GM12891 (cell line): ENCODE results near the gene SORBS1.

Experiments used
- DNase-seq: peaks from one replicate; pipeline ENCODE4 v3.0.0; 2011; ENCODE audit warnings: low spot score; ENCODE audit not compliant: insufficient read length
- FAIRE-seq: peaks from 2 replicates; lab custom pipeline; 2011; peaks lifted over from hg19 to GRCh38; lab: Jason Lieb, UNC
- PAX5 ChIP-seq: IDR thresholded peaks from 2 replicates; pipeline ENCODE4 v1.6.1; 2011; ENCODE audit warnings: low read length, moderate library complexity, mild to moderate bottlenecking; ENCODE audit not compliant: insufficient read depth, severe bottlenecking
- POLR2A ChIP-seq: IDR thresholded peaks from 2 replicates; pipeline ENCODE4 v1.6.1; 2011; ENCODE audit warnings: low read depth, low read length, control low read depth
- POLR2AphosphoS5 ChIP-seq: IDR thresholded peaks from 2 replicates; pipeline ENCODE4 v1.6.1; 2011; ENCODE audit warnings: low read depth, low read length, control low read depth
- POU2F2 ChIP-seq: IDR thresholded peaks from 2 replicates; pipeline ENCODE4 v1.6.1; 2011; ENCODE audit warnings: low read depth, mild to moderate bottlenecking, control low read depth, low read length, moderate library complexity
- SPI1 ChIP-seq: IDR thresholded peaks from 2 replicates; pipeline ENCODE4 v1.6.1; 2011; ENCODE audit warnings: low read depth, low read length, control low read depth
- TAF1 ChIP-seq: IDR thresholded peaks from 2 replicates; pipeline ENCODE4 v1.6.1; 2011; ENCODE audit warnings: low read depth, low read length, control low read depth

Gene SORBS1

GRCh38 chr10:95447685-95448084 lies 113.5 kb downstream of the SORBS1 start:
- no peak for DNase-seq
- FAIRE-seq: no peak
- TF ChIP-seq POLR2A: no peak
- no peak for TF ChIP-seq POU2F2
- no peak for TF ChIP-seq TAF1
- TF ChIP-seq SPI1: no peak

DNA sequence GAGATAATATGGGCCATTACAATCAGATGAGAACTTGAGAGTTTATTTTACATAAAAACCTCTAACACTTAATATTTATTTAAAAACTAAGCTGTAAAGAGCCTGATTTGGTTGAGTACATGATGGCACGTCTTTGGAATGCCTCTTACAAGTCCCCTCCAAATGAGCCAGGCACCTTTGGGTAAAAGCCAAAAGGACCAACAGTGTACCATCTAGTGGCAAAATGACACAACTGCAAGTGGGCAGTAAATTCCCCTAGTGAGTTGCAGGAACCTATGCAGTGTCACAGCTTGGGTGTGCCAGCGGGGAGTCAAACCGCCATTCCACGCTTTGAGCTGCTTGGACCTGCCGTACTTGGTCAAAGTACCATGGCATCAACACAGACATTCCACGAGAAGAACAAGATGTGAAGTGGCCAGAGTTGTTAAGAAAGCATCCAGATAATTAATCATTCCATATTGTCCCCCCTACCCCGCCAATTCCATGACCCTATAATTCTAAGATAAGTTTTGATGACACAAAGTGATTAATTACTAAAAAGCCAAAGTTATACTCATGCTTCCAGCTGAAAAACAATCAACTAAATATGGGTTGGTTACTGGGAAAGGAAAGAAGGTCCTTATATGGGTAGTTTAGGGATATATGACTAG lies 115.2 kb downstream of the SORBS1 start:
- FAIRE-seq (peak; percentile 87), DNase-seq (peak; percentile 37)
- TF ChIP-seq POU2F2 (no peak), SPI1 (no peak), PAX5 (no peak), TAF1 (no peak), POLR2A (no peak), POLR2AphosphoS5 (no peak)

DNA sequence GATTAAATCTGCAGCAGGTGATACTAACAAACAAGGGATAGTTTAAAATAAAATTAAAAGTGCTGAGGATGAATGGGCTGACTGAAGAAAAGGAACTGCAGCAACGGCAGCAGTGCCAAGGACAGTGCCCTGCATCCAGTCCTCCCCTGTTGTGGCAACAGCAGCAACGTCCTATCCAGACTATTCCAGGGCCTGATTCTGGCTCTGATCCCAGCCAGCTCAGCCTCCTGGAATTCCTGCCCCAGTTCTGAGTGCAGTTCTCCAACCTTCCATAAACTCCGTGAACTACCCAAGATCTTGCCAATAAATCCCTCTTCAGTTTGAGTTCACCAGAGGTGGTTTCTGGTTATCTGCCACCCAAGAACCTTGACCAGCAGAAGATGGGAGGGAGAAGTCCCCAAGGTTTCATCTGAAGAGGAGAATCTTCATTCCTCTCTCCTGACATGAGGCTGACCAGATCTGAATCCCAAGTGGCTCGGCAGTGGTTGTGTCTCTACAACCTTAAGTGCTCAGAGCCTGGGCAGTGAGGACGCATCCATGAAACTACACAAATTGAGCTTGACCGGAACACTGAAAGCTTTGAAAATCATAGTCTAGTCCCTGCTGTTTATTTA lies 115.8 kb downstream of the SORBS1 start:
- no peak for TF ChIP-seq TAF1
- no peak for TF ChIP-seq POLR2AphosphoS5
- TF ChIP-seq POLR2A: no peak
- TF ChIP-seq POU2F2: no peak
- DNase-seq: no peak
- no peak for FAIRE-seq

GRCh38 chr10:95444792-95445191 lies 116.4 kb downstream of the SORBS1 start:
- TF ChIP-seq POU2F2: no peak
- TF ChIP-seq POLR2A: no peak
- no peak for TF ChIP-seq TAF1
- no peak for TF ChIP-seq SPI1
- no peak for TF ChIP-seq PAX5
- TF ChIP-seq POLR2AphosphoS5: no peak
- FAIRE-seq: no peak
- DNase-seq: no peak

GRCh38 chr10:95443636-95444035 lies 117.5 kb downstream of the SORBS1 start:
- DNase-seq (no peak), FAIRE-seq (no peak)
- TF ChIP-seq POLR2A: no peak
- TF ChIP-seq TAF1: no peak
- TF ChIP-seq SPI1: no peak
- no peak for TF ChIP-seq PAX5
- TF ChIP-seq POLR2AphosphoS5: no peak
- TF ChIP-seq POU2F2: no peak

DNA sequence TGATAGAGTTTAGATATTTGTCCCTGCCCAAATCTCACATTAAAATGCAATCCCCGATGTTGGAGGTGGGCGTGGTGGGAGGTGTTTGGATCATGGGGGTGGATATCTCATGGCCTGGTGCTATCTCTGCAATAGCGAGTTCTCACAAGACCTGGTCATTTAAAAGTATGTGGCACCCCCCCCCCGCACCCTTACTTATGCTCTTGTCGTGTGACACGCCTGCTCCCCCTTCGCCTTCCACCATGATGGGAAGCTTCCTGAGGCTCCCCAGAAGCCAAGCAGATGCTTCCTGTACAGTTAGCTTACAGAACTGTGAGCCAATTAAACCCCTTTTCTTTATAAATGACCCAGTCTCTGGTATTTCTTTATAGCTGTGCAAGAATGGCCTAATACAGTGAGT lies 118.8 kb downstream of the SORBS1 start:
- TF ChIP-seq POLR2A (no peak), SPI1 (no peak), PAX5 (no peak), TAF1 (no peak), POU2F2 (no peak), POLR2AphosphoS5 (no peak)
- DNase-seq (no peak), FAIRE-seq (no peak)

- FAIRE-seq (peak; percentile 5), DNase-seq (no peak)
- TF ChIP-seq POLR2AphosphoS5: no peak
- no peak for TF ChIP-seq TAF1
- TF ChIP-seq SPI1: no peak
- TF ChIP-seq PAX5: no peak
- TF ChIP-seq POLR2A: no peak
- TF ChIP-seq POU2F2: no peak
Observed at GRCh38 chr10:95441547-95441923, 119.6 kb downstream of the SORBS1 start.

- TF ChIP-seq SPI1: no peak
- no peak for TF ChIP-seq TAF1
- TF ChIP-seq PAX5: no peak
- TF ChIP-seq POU2F2: no peak
- TF ChIP-seq POLR2A: no peak
- TF ChIP-seq POLR2AphosphoS5: no peak
- DNase-seq (no peak), FAIRE-seq (peak; percentile 76)
Observed at GRCh38 chr10:95440756-95441546, 120.2 kb downstream of the SORBS1 start.

DNA sequence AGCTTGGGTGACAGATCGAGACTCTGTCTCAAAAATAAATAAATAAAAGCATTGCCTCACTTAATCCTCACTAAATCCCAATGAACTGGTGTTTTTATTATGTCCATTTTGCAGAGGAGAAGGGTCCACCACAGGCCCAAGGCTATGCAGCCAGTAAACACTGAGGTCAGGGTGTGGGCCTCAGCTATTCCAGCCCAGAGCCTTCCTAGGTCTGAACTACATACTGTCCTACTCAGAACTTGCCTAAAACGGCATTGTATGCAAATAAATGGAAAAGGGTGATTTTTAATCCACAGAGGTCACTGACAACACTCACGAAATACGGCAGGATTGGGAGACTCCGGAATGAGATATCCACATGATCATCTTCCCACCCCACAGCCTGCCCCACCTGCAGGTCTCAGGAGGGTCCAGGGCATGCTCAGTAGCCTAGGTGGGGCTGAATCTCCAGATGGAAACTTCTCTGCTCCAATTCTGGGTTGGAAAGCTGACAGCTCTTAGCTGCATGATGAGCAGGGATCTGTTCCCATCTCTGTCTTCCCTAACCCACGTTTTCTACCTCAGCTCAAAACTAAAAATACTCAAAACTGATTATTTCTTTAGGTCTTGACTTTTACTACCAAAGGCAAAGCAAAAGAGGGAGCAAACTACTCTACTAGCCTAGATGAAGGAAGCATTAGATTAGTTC lies 121.0 kb downstream of the SORBS1 start:
- FAIRE-seq: no peak
- no peak for DNase-seq
- TF ChIP-seq SPI1: no peak
- no peak for TF ChIP-seq PAX5
- TF ChIP-seq POU2F2: no peak
- no peak for TF ChIP-seq POLR2A
- TF ChIP-seq POLR2AphosphoS5: no peak
